Uterus (tissue), 4 donors: Measurements from ENCODE around the gene LCE1C. TPM values are rescaled to one million over a fixed set of nuclear protein-coding genes. Genes with fewer than 3 reads are reported as not detected.

Source experiments
- DNase-seq, 2 donors: peaks; one replicate each; pipeline ENCODE4 v3.0.0-alpha.2; 2019 to 2020
- H3K27ac ChIP-seq, 2 donors: fragments of 200-600 bp; sonication (generic); 1 replicate in 1 of 2; 2 replicates in 1 of 2; pipeline ENCODE4 v1.5.1; 2016 to 2018
- H3K27me3 ChIP-seq, 2 donors: fragments of 200-600 bp; sonication (generic); one replicate each; pipeline ENCODE4 v1.5.1; 2018 to 2019; ENCODE audit warnings: control low read depth in 1 of 2
- H3K36me3 ChIP-seq, 2 donors: fragments of 200-600 bp; sonication (generic); one replicate each; pipeline ENCODE4 v1.5.1; 2019; ENCODE audit warnings: control low read depth in 1 of 2
- H3K4me1 ChIP-seq, 2 donors: fragments of 200-600 bp; sonication (generic); one replicate each; pipeline ENCODE4 v1.5.1; 2018 to 2019; ENCODE audit warnings: control low read depth in 1 of 2
- H3K4me3 ChIP-seq, 2 donors: fragments of 200-600 bp; sonication (generic); 1 replicate in 1 of 2; 2 replicates in 1 of 2; pipeline ENCODE4 v1.5.1; 2018 to 2019; ENCODE audit warnings: mild to moderate bottlenecking in 1 of 2
- H3K9me3 ChIP-seq, 2 donors: fragments of 200-600 bp; sonication (generic); one replicate each; pipeline ENCODE4 v1.5.1; 2019; ENCODE audit warnings: control low read depth in 1 of 2
- POLR2A ChIP-seq, 2 donors: fragments of 450-650 bp; IDR thresholded peaks; one replicate each; pipeline ENCODE4 v1.6.1; 2016; ENCODE audit warnings: antibody characterized with exemption in 2 of 2, mild to moderate bottlenecking in 1 of 2, moderate library complexity in 1 of 2
- intact Hi-C: fragments of 100-400 bp; cut with DNase I; formaldehyde crosslinking; loops from one replicate; pipeline ENCODE4 v1.15.1; 2023; ENCODE audit warnings: low total_unique reads
- total RNA-seq, 4 donors: library from RNA; depleted of rRNA in 3 of 4; stranded (reverse); fragments of >200 nt in 3 of 4; gene quantifications; one replicate each; pipeline versions ENCODE4 v1.1.0 to v1.2.4, GENCODE V29; 2014 to 2023
- TF ChIP-seq, protein P1 (sequence below), 4 experiments: fragments of 200-600 bp in 2 of 4; fragments of 450-650 bp in 2 of 4; sonication (generic) in 2 of 4; IDR thresholded peaks; one replicate each; pipeline ENCODE4 v1.5.1; 2016 to 2019; ENCODE audit warnings: antibody characterized with exemption in 4 of 4, mild to moderate bottlenecking in 2 of 4, moderate library complexity in 1 of 4
- donor health status: DM: yes; HTN: yes; CAD: no.

Gene LCE1C
- total RNA-seq, 4 donors from 2014 or later: not detected

DNA sequence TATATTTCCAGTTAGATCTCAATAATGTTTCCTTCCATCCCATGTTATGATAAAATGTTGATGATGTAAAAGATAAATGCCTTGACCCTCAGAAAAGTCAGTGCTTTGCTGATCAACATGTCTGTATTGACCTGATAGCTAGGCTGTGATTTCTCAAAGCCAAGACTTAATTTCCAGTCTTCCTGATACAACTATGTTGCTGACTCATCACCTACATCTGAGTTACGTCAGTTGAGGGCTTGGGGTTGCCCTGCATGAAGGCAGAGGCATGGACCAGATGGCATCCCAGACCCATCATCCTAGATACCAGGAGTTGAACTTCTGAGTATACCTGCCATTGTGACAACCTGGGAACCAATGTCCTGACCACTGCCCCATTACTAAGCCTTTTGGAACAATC is 5.1 kb downstream of the LCE1C start:
- H3K27ac ChIP-seq: no peak overlapping the region

DNA sequence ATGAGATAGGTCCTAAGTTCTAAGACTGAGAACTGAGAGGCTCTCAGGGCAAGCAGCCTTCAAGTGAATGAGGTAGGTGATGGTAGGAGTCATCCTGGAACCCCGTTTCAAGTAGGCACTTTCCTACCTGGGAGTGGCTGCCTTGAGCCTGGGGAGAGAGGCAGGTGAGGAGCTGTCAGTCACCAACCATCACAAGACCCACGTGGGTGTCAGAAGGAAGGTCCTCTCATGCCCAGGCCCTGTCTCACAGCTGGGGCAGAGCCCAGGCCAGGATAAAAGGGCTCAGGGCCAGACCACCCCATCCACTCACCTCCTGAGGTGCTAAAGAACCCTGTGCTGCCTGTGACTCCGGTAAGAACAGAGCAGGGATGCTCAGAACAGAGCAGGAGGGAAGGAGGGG is 10.0 kb downstream of the LCE1C start, which contains the start of gene LCE1D:
TSS of gene LCE1D (plus strand) at position 301 of the 400 bp plus-strand sequence. CDS start 1,074 bp downstream, outside the sequence.
- TF ChIP-seq POLR2A (IDR thresholded peaks at IDR 0.05): no peak
- TF ChIP-seq, protein P1, sequence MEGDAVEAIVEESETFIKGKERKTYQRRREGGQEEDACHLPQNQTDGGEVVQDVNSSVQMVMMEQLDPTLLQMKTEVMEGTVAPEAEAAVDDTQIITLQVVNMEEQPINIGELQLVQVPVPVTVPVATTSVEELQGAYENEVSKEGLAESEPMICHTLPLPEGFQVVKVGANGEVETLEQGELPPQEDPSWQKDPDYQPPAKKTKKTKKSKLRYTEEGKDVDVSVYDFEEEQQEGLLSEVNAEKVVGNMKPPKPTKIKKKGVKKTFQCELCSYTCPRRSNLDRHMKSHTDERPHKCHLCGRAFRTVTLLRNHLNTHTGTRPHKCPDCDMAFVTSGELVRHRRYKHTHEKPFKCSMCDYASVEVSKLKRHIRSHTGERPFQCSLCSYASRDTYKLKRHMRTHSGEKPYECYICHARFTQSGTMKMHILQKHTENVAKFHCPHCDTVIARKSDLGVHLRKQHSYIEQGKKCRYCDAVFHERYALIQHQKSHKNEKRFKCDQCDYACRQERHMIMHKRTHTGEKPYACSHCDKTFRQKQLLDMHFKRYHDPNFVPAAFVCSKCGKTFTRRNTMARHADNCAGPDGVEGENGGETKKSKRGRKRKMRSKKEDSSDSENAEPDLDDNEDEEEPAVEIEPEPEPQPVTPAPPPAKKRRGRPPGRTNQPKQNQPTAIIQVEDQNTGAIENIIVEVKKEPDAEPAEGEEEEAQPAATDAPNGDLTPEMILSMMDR (IDR thresholded peaks at IDR 0.05): no peak
- DNase-seq: no peak
- intact Hi-C loops: no loop called here

More for the DNA sequence above, 5.1 kb downstream of the LCE1C start:
- intact Hi-C loops: no loop called here
- no peaks in the 10 kb centered on the region for H3K4me1 ChIP-seq
- TF ChIP-seq POLR2A (IDR thresholded peaks at IDR 0.05): no peak
- H3K36me3 ChIP-seq: no peaks in the 10 kb centered on the region
- no peaks in the 10 kb centered on the region for H3K9me3 ChIP-seq
- no peak overlapping the region for H3K4me3 ChIP-seq
- DNase-seq: no peak
- no peaks in the 10 kb centered on the region for H3K27me3 ChIP-seq

DNA sequence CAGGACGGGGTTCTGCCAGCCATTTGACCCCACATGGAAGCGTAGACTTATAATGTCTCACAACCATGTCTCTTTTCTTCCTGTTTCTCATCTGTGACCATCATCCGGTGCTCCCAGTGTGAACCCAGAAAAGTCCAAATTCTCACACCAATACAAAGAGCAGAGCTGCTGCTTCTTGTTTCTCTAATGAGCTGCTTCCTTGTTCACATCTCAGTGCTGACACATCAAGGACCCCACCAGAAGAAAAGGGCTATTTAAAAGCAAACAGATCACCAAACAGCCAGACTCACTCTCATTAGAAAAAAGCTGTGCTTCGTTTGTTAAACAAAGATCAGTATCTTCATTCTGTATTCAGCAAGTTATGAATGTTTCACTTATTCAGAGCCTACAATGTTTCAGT is 10.8 kb downstream of the LCE1C start:
- Histone ChIP-seq H3K36me3 (no peaks in the 10 kb centered on the region), H3K9me3 (no peaks in the 10 kb centered on the region), H3K27me3 (no peaks in the 10 kb centered on the region), H3K4me3 (no peak overlapping the region), H3K27ac (no peak overlapping the region), H3K4me1 (no peaks in the 10 kb centered on the region)
- no peak for DNase-seq
- TF ChIP-seq, protein P1 (IDR thresholded peaks at IDR 0.05): no peak
- no peak for TF ChIP-seq POLR2A (IDR thresholded peaks at IDR 0.05)
- intact Hi-C loops: no loop called here

More for the DNA sequence above, 10.0 kb downstream of the LCE1C start, which contains the start of gene LCE1D:
- Histone ChIP-seq H3K4me3 (no peak within 1 kb of the TSS), H3K27me3 (no peaks in the 10 kb centered on the region), H3K4me1 (no peaks in the 10 kb centered on the region), H3K36me3 (no peaks in the 10 kb centered on the region), H3K27ac (no peak within 1 kb of the TSS), H3K9me3 (no peaks in the 10 kb centered on the region)

DNA sequence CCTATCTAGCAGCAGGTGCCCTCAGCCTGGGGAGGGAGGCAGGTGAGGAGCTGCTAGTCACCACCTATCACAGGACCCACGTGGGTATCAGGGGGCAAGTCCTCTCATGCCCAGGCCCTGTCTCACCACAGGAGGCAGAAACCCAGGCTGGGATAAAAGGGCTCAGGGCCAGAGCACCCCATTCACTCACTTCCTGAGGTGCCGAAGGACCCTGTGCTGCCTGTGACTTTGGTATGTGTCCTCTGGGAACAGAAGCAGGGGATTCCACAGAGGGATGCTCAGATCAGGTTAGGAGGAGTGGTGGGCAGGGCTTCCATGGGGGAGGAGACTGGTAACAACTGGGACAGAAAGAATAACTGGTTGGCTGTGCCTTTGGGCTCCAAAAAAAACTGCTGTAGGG is 20.4 kb downstream of the LCE1C start, which contains the start of gene LCE1E:
TSS of gene LCE1E (plus strand) at position 181 of the 400 bp plus-strand sequence. CDS start 1,043 bp downstream, outside the sequence.
- intact Hi-C loops: no loop called here

DNA sequence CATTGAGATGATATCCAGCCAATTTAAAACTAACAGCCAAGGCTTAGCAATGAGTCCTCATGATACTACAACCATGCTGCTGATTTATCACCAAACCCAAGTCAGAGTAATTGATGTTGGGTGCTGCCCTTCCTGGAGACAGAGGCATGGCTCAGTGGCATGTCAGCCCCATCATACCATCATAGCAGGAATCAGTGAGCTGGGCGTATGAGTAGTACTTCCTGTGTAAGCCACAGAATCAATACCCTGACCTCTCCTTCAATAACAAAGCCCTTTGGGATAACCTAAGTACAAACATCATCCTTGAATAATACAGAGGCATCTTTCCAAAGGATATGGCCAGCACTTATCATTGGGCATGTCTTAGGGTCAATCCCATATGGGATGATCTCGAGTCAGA is 23.4 kb downstream of the LCE1C start:
- Histone ChIP-seq H3K27ac (no peak overlapping the region), H3K27me3 (no peaks in the 10 kb centered on the region), H3K4me3 (no peak overlapping the region), H3K36me3 (no peaks in the 10 kb centered on the region), H3K4me1 (no peaks in the 10 kb centered on the region), H3K9me3 (no peaks in the 10 kb centered on the region)
- intact Hi-C loops: no loop called here
- TF ChIP-seq, protein P1 (IDR thresholded peaks at IDR 0.05): no peak
- TF ChIP-seq POLR2A (IDR thresholded peaks at IDR 0.05): no peak
- no peak for DNase-seq

More for the DNA sequence above, 20.4 kb downstream of the LCE1C start, which contains the start of gene LCE1E:
- Histone ChIP-seq H3K27ac (no peak within 1 kb of the TSS), H3K4me1 (no peaks in the 10 kb centered on the region), H3K4me3 (no peak within 1 kb of the TSS), H3K9me3 (no peaks in the 10 kb centered on the region), H3K36me3 (no peaks in the 10 kb centered on the region), H3K27me3 (no peaks in the 10 kb centered on the region)
- no peak for DNase-seq
- no peak for TF ChIP-seq POLR2A (IDR thresholded peaks at IDR 0.05)
- TF ChIP-seq, protein P1 (IDR thresholded peaks at IDR 0.05): no peak
